BE2C (cell line): ENCODE measurements around the gene PRKCZ.

Experiments
- DNase-seq: peaks from one replicate; pipeline ENCODE4 v3.0.0-alpha.2; 2020
- H3K27me3 ChIP-seq: fragments of 250-450 bp; sonication (Bioruptor Pico); 2 replicates; pipeline ENCODE4 v1.5.1; 2020; ENCODE audit warnings: mild to moderate bottlenecking
- H3K36me3 ChIP-seq: fragments of 250-450 bp; sonication (Bioruptor Pico); 2 replicates; pipeline ENCODE4 v1.5.1; 2020; ENCODE audit warnings: mild to moderate bottlenecking
- H3K4me1 ChIP-seq: fragments of 250-450 bp; sonication (Bioruptor Pico); 2 replicates; pipeline ENCODE4 v1.5.1; 2020
- H3K4me3 ChIP-seq: 2 replicates; pipeline ENCODE4 v1.5.1; 2011; ENCODE audit warnings: low read depth, low read length
- H3K9me3 ChIP-seq: fragments of 250-450 bp; sonication (Bioruptor Pico); 2 replicates; pipeline ENCODE4 v1.5.1; 2020
- TF ChIP-seq, protein P1 (sequence below): IDR thresholded peaks from 2 replicates; pipeline ENCODE4 v1.5.1; 2012; ENCODE audit warnings: mild to moderate bottlenecking, low read depth, low read length

The PRKCZ gene

DNA sequence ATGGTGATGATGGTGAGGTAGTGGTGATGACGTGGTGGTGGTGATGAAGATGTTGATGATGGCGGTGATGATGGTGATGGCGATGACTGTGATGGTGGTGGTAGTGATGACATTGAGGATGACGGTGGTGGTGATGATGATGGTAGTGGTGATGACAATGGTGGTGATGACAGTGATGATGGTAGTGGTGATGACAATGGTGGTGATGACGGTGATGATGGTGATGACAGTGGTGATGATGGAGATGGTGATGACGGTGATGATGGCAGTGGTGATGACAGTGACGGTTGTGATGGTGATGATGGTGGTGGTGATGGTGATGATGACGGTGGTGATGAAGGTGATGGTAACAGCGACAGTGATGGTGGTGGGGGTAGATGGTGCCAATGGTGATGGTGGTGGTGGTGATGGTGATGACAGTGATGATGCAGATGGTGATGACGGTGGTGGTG is 105.0 kb downstream of the PRKCZ start:
- Histone ChIP-seq H3K36me3 (no peaks in the 10 kb centered on the region), H3K4me1 (no peaks in the 10 kb centered on the region), H3K9me3 (0 out of 2 replicates have a peak, but pooled peaks cover 3% of the 10 kb centered on the region), H3K4me3 (no peak overlapping the region), H3K27me3 (no peaks in the 10 kb centered on the region)
- DNase-seq, result no peak
- TF ChIP-seq, protein P1, sequence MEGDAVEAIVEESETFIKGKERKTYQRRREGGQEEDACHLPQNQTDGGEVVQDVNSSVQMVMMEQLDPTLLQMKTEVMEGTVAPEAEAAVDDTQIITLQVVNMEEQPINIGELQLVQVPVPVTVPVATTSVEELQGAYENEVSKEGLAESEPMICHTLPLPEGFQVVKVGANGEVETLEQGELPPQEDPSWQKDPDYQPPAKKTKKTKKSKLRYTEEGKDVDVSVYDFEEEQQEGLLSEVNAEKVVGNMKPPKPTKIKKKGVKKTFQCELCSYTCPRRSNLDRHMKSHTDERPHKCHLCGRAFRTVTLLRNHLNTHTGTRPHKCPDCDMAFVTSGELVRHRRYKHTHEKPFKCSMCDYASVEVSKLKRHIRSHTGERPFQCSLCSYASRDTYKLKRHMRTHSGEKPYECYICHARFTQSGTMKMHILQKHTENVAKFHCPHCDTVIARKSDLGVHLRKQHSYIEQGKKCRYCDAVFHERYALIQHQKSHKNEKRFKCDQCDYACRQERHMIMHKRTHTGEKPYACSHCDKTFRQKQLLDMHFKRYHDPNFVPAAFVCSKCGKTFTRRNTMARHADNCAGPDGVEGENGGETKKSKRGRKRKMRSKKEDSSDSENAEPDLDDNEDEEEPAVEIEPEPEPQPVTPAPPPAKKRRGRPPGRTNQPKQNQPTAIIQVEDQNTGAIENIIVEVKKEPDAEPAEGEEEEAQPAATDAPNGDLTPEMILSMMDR, result no peak

DNA sequence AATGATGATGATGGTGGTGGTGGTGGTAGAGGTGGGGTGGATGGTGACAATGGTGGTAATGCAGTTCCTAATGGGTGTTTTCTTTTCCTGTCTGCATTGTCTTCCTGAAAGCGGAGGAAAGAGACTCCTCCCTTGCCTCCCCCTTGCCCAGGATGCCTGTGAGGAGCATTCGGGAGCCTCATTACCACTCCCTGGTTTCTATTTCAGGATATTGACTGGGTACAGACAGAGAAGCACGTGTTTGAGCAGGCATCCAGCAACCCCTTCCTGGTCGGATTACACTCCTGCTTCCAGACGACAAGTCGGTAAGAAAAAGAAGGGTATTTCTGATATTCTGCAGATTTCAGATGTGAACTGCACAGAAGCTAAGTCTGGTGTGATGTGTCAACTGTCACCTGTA is 105.6 kb downstream of the PRKCZ start:
- TF ChIP-seq, protein P1, result no peak
- Histone ChIP-seq H3K9me3 (0 out of 2 replicates have a peak, but pooled peaks cover 3% of the 10 kb centered on the region), H3K4me1 (no peaks in the 10 kb centered on the region), H3K36me3 (no peaks in the 10 kb centered on the region), H3K4me3 (no peak overlapping the region), H3K27me3 (no peaks in the 10 kb centered on the region)
- no peak for DNase-seq

DNA sequence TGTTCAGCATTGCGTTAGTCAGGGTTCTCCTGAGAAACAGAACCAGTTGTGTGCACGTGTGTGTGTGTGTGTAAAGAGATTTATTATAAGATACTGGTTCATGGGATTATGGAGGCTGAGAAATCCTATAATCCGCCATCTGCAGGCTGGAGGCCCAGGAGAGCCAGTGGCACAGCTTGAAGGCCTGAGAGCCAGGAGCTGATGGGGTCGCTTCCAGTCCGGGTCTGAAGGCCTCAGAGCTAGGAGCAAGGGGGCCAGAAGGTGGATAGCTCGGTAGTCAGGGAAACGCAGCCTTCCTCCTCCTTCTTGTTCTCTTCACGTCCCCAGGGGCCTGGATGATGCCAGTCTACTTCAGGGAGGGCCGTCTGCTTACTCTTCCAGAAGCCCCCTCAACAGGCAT is 106.7 kb downstream of the PRKCZ start:
- TF ChIP-seq, protein P1, result no peak
- 0 out of 2 replicates have a peak, but pooled peaks cover 3% of the 10 kb centered on the region for H3K9me3 ChIP-seq
- no peaks in the 10 kb centered on the region for H3K36me3 ChIP-seq
- no peaks in the 10 kb centered on the region for H3K27me3 ChIP-seq
- H3K4me3 ChIP-seq, result no peak overlapping the region
- no peak for DNase-seq
- no peaks in the 10 kb centered on the region for H3K4me1 ChIP-seq

DNA sequence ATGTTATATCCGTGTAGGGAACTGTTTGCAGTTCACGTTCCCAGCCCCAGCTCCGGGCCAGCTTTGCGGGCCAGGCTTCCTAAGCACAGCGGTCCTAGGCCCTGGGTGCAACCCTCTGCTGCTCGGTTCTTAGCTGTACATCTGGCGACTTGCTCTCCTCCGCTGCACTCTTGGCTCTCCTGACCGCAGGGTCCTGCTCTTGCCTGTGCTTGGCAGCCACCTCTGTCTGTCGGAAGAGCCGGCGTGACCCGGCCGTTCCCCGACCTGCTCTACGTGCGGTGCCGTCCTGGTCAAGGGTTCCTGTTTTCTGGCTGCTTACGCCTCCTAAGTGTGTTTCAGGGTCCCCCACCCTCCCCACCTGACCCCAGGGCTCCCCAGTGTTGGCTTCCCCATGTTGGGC is 107.6 kb downstream of the PRKCZ start:
- H3K36me3 ChIP-seq, result no peaks in the 10 kb centered on the region
- TF ChIP-seq, protein P1, result no peak

DNA sequence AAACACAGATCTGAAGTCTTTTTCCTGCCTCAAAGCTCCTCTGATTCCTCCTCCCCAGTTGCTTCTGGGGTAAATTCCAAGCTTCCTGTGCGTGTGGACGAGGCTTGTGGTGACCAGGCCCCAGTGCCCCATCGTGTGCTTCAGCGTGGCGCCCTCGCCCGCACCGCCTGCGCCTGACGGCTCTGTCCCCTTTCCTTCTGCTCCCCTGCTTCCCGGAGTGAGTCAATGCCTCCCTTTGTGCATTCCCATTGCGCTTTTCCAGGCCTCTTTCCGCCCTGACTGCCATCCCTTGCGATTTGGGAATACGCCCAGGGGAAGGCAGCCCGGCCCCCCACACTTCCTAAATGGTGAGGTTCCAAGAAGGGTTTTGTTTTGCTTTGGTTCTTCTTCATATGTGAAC is 108.1 kb downstream of the PRKCZ start:
- DNase-seq, result no peak
- 0 out of 2 replicates have a peak, but pooled peaks cover 3% of the 10 kb centered on the region for H3K9me3 ChIP-seq
- no peaks in the 10 kb centered on the region for H3K4me1 ChIP-seq
- H3K27me3 ChIP-seq, result no peaks in the 10 kb centered on the region
- no peak overlapping the region for H3K4me3 ChIP-seq
- H3K36me3 ChIP-seq, result no peaks in the 10 kb centered on the region
- TF ChIP-seq, protein P1, result no peak

More for the DNA sequence above, 107.6 kb downstream of the PRKCZ start:
- no peak overlapping the region for H3K4me3 ChIP-seq
- no peaks in the 10 kb centered on the region for H3K4me1 ChIP-seq
- H3K9me3 ChIP-seq, result 0 out of 2 replicates have a peak, but pooled peaks cover 3% of the 10 kb centered on the region
- no peaks in the 10 kb centered on the region for H3K27me3 ChIP-seq
- no peak for DNase-seq

DNA sequence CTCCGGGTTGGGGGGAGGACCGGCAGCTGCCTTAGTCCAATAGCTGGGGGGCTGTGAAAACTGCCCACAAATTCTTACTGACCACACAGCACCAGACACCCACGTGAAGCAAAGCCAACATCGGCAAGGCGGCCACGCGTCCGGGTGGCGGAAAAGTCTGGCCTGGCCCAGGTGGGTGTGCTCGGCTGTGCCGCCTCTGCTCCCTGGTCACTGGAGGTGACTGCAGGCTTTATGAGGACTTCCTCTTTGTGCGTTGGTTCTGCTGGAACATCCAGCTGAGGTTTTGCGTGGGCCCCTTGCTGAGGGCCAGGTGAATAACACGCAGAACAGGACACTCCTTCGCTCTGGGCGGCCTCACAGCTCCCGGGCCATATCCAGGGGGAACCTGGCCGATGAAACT is 108.9 kb downstream of the PRKCZ start:
- Histone ChIP-seq H3K27me3 (no peaks in the 10 kb centered on the region), H3K4me1 (no peaks in the 10 kb centered on the region), H3K9me3 (peaks cover 3% of the 10 kb centered on the region; the same call in 1 of the 2 replicates), H3K36me3 (no peaks in the 10 kb centered on the region), H3K4me3 (no peak overlapping the region)
- no peak for DNase-seq
- TF ChIP-seq, protein P1, result no peak
